Placental pericyte (primary cell): ENCODE measurements around the gene PPP2R2C. TPM values are rescaled to one million over a fixed set of nuclear protein-coding genes. Genes with fewer than 3 reads are reported as not detected.

Experiments
- total RNA-seq: library from RNA; depleted of rRNA; stranded (reverse); fragments of >200 nt; gene quantifications from 2 replicates; pipeline ENCODE4 v1.2.3, GENCODE V29; 2012

The PPP2R2C gene
- total RNA-seq, result under 0.01 TPM in 1 of 2 replicates, not detected in the other

DNA sequence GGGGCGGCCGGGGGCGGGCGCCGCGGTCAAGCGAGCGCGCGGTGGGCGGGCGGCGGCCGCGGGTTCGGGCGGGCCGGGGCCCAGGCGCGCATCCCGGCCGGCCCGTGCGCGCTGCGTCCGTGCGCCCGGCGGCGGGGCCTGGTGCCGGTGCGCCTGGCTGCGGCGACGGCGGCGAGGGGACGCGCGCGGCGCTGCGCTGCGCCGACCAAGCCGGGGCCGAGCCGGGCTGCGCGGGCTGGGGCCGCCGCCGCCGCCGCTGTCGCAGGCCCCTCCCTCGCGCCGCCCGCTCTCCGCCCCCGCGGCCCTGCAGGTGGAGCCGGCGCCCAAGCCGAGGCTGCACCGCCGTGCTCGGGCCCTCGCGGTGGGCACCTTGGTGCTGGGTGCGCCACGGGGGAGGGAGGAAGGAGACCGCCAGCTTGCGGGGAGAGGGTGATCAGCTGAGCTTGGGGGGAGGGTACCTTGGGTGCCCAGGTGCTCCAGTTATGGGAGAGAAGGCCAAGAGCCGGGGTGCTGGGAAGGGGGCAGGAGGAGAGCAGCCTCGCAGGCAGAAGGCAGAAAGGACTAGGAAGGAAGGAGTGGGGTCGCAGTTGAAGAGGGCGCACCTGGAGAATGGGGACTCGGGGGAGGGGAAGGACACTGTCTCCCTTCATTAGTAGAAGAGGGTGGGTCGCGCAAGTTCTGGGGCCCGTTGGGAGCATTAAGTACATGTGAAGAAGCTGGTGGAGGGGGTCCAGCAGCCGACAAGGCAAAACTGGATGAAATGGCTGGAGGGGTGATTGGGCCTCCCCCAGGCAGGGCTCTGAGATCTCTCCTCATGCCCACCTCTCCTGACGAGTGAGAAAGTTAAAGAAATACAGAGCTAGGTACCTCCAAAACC is at the start of gene PPP2R2C:
Gene PPP2R2C (minus strand): TSS at position 228 of the 877 bp plus-strand sequence. CDS start 385 bp downstream, outside the sequence.

Other genes starting within 250 kb of the PPP2R2C start
- gene WFS1, start 202.8 kb downstream of the PPP2R2C start, total RNA-seq, result 29.3 and 103 TPM in 2 replicates
- gene MAN2B2, start 102.6 kb upstream of the PPP2R2C start, total RNA-seq, result 20.9 and 36.1 TPM in 2 replicates
- 112 and 151 TPM in 2 replicates for gene MRFAP1, start 168.1 kb upstream of the PPP2R2C start, total RNA-seq
- gene S100P, start 221.3 kb upstream of the PPP2R2C start, total RNA-seq, result not detected in 2 replicates
- 29.9 and 36.1 TPM in 2 replicates for gene MRFAP1L1, start 237.3 kb upstream of the PPP2R2C start, total RNA-seq
- 11.8 and 18.2 TPM in 2 replicates for gene BLOC1S4, start 243.6 kb upstream of the PPP2R2C start, total RNA-seq